Activated naive CD4-positive, alpha-beta T cell treated with anti-CD3 and anti-CD28 coated beads, Interleukin-2, amount 10 ng/mL, durations not matched to agents 7 days and 5 days (primary cell): ENCODE results near the gene TNIP3.
"Not testable (repeated sequence)": the region's sequence is repeated elsewhere in the genome, so short reads cannot be mapped to it uniquely, and the experiment has no call there.

Experiments
- CTCF ChIA-PET: fragments of 350-600 bp; sonication (Branson Sonifier 250); formaldehyde crosslinking; loops from one replicate; lab custom pipeline; 2021; ENCODE audit warnings: antibody characterized with exemption; lab: Charles Lee
- DNase-seq: peaks from one replicate; pipeline ENCODE4 v3.0.0-alpha.2; 2020
- H3K27ac Mint-ChIP-seq: one replicate; pipeline ENCODE4 v1.8.0; 2021; ENCODE audit warnings: mild to moderate bottlenecking, moderate library complexity, mixed read lengths
- H3K27me3 Mint-ChIP-seq: one replicate; pipeline ENCODE4 v1.8.0; 2021; ENCODE audit warnings: mild to moderate bottlenecking, mixed read lengths
- H3K36me3 Mint-ChIP-seq: one replicate; pipeline ENCODE4 v1.8.0; 2021; ENCODE audit warnings: mixed read lengths
- H3K4me1 Mint-ChIP-seq: one replicate; pipeline ENCODE4 v1.8.0; 2021; ENCODE audit warnings: mixed read lengths
- H3K4me3 Mint-ChIP-seq: one replicate; pipeline ENCODE4 v1.8.0; 2021; ENCODE audit warnings: mild to moderate bottlenecking, moderate library complexity, mixed read lengths
- H3K9me3 Mint-ChIP-seq: one replicate; pipeline ENCODE4 v1.8.0; 2021; ENCODE audit warnings: mixed read lengths

Gene TNIP3

GRCh38 chr4:121189326-121190215, 25.4 kb upstream of the TNIP3 start:
- Mint-ChIP-seq H3K27ac (peak overlapping the region; percentile 94), H3K4me3 (peak overlapping the region; percentile 69), H3K9me3 (peaks cover 4% of the 10 kb centered on the region), H3K4me1 (peaks cover 60% of the 10 kb centered on the region), H3K36me3 (peaks cover 12% of the 10 kb centered on the region), H3K27me3 (peaks cover 4% of the 10 kb centered on the region)
- CTCF ChIA-PET: interaction anchor here (0.7 to 4.6 kb wide), 9 partner anchors 10 to 118 kb away, joined by 3 to 97 read pairs (median 4); no protein-coding TSS in a partner anchor
- peak; percentile 73 for DNase-seq

- Mint-ChIP-seq H3K27me3 (peaks cover 4% of the 10 kb centered on the region), H3K9me3 (peaks cover 6% of the 10 kb centered on the region), H3K27ac (no peak overlapping the region), H3K4me1 (peaks cover 68% of the 10 kb centered on the region), H3K36me3 (peaks cover 18% of the 10 kb centered on the region), H3K4me3 (no peak overlapping the region)
- DNase-seq: no peak
- CTCF ChIA-PET: no interaction called here
These were observed 23.1 kb upstream of the TNIP3 start for GRCh38 chr4:121187206-121187605.

GRCh38 chr4:121185960-121186359, 21.8 kb upstream of the TNIP3 start:
- Mint-ChIP-seq H3K9me3 (peaks cover 6% of the 10 kb centered on the region), H3K27ac (no peak overlapping the region), H3K27me3 (peaks cover 4% of the 10 kb centered on the region), H3K36me3 (peaks cover 20% of the 10 kb centered on the region), H3K4me3 (no peak overlapping the region), H3K4me1 (peaks cover 65% of the 10 kb centered on the region)
- CTCF ChIA-PET: interaction anchor here (0.8 to 1.5 kb wide), 2 partner anchors 90 to 118 kb away, joined by 3 read pairs; no protein-coding TSS in a partner anchor
- DNase-seq: no peak

GRCh38 chr4:121183989-121184388, 19.9 kb upstream of the TNIP3 start:
- H3K4me3 Mint-ChIP-seq: no peak overlapping the region
- H3K27me3 Mint-ChIP-seq: peaks cover 4% of the 10 kb centered on the region
- no peak for DNase-seq
- CTCF ChIA-PET: interaction anchor here (0.8 kb wide), 1 partner anchor 9 kb away, joined by 5 read pairs; no protein-coding TSS in a partner anchor
- no peak overlapping the region for H3K27ac Mint-ChIP-seq
- H3K4me1 Mint-ChIP-seq: peaks cover 62% of the 10 kb centered on the region
- H3K9me3 Mint-ChIP-seq: peaks cover 9% of the 10 kb centered on the region
- H3K36me3 Mint-ChIP-seq: peaks cover 31% of the 10 kb centered on the region

- Mint-ChIP-seq H3K27ac (peak overlapping the region; percentile 97), H3K4me1 (peaks cover 60% of the 10 kb centered on the region), H3K36me3 (peaks cover 34% of the 10 kb centered on the region), H3K27me3 (peaks cover 4% of the 10 kb centered on the region), H3K9me3 (peaks cover 9% of the 10 kb centered on the region), H3K4me3 (no peak overlapping the region)
- CTCF ChIA-PET: interaction anchor here (1.9 kb wide), 1 partner anchor 9 kb away, joined by 8 read pairs; no protein-coding TSS in a partner anchor
- DNase-seq: no peak
These were observed 19.2 kb upstream of the TNIP3 start for GRCh38 chr4:121183361-121183760.

- DNase-seq: no peak
- H3K27ac Mint-ChIP-seq: peak overlapping the region; percentile 97
- peak overlapping the region; percentile 79 for H3K4me3 Mint-ChIP-seq
- CTCF ChIA-PET: interaction anchor here (0.6 to 1.9 kb wide), 4 partner anchors 8 to 32 kb away, joined by 3 to 8 read pairs (median 4); no protein-coding TSS in a partner anchor
- H3K9me3 Mint-ChIP-seq: peaks cover 9% of the 10 kb centered on the region
- H3K36me3 Mint-ChIP-seq: peaks cover 38% of the 10 kb centered on the region
- H3K27me3 Mint-ChIP-seq: peaks cover 4% of the 10 kb centered on the region
- H3K4me1 Mint-ChIP-seq: peaks cover 60% of the 10 kb centered on the region
These were observed 18.2 kb upstream of the TNIP3 start for GRCh38 chr4:121182296-121182695.

- Mint-ChIP-seq H3K4me1 (peaks cover 62% of the 10 kb centered on the region), H3K36me3 (peaks cover 34% of the 10 kb centered on the region), H3K27me3 (peaks cover 4% of the 10 kb centered on the region), H3K9me3 (peaks cover 8% of the 10 kb centered on the region), H3K4me3 (peak overlapping the region; percentile 61), H3K27ac (peak overlapping the region; percentile 83)
- CTCF ChIA-PET: interaction anchor here (1.1 to 1.4 kb wide), 2 partner anchors 9 to 11 kb away, joined by 4 to 6 read pairs; no protein-coding TSS in a partner anchor
- no peak for DNase-seq
These were observed 17.4 kb upstream of the TNIP3 start for GRCh38 chr4:121181493-121181892.

- peak overlapping the region; percentile 83 for H3K27ac Mint-ChIP-seq
- H3K9me3 Mint-ChIP-seq: peaks cover 7% of the 10 kb centered on the region
- peaks cover 31% of the 10 kb centered on the region for H3K36me3 Mint-ChIP-seq
- DNase-seq: no peak
- peak overlapping the region; percentile 61 for H3K4me3 Mint-ChIP-seq
- no peaks in the 10 kb centered on the region for H3K27me3 Mint-ChIP-seq
- H3K4me1 Mint-ChIP-seq: peaks cover 65% of the 10 kb centered on the region
- CTCF ChIA-PET: interaction anchor here (0.7 to 1.1 kb wide), 3 partner anchors 8 to 20 kb away, joined by 3 to 6 read pairs (median 3); no protein-coding TSS in a partner anchor
These were observed 16.4 kb upstream of the TNIP3 start for GRCh38 chr4:121180558-121180957.

GRCh38 chr4:121177246-121178137, 13.4 kb upstream of the TNIP3 start:
- Mint-ChIP-seq H3K27ac (no peak overlapping the region), H3K4me3 (no peak overlapping the region), H3K27me3 (no peaks in the 10 kb centered on the region), H3K9me3 (peaks cover 3% of the 10 kb centered on the region), H3K36me3 (peaks cover 25% of the 10 kb centered on the region), H3K4me1 (peaks cover 51% of the 10 kb centered on the region)
- no peak for DNase-seq
- CTCF ChIA-PET: interaction anchor here (0.8 to 2.2 kb wide), 3 partner anchors 13 to 130 kb away, joined by 3 to 7 read pairs (median 3); no protein-coding TSS in a partner anchor

- H3K27me3 Mint-ChIP-seq: no peaks in the 10 kb centered on the region
- DNase-seq: no peak
- peaks cover 3% of the 10 kb centered on the region for H3K9me3 Mint-ChIP-seq
- peaks cover 23% of the 10 kb centered on the region for H3K36me3 Mint-ChIP-seq
- H3K4me1 Mint-ChIP-seq: peaks cover 47% of the 10 kb centered on the region
- no peak overlapping the region for H3K4me3 Mint-ChIP-seq
- no peak overlapping the region for H3K27ac Mint-ChIP-seq
- CTCF ChIA-PET: interaction anchor here (0.6 to 1.2 kb wide), 4 partner anchors 10 to 1481 kb away, joined by 3 to 4 read pairs (median 3); partner anchors contain the start of gene NDNF
These were observed 12.2 kb upstream of the TNIP3 start for GRCh38 chr4:121176082-121176934.

GRCh38 chr4:121171477-121171876, 7.4 kb upstream of the TNIP3 start:
- H3K27ac Mint-ChIP-seq, DNase-seq, CTCF ChIA-PET, H3K27me3 Mint-ChIP-seq, H3K36me3 Mint-ChIP-seq, H3K9me3 Mint-ChIP-seq, H3K4me3 Mint-ChIP-seq: not testable (repeated sequence)
- H3K4me1 Mint-ChIP-seq: peaks cover 13% of the 10 kb centered on the region

- Mint-ChIP-seq H3K27ac (no peak overlapping the region), H3K4me3 (no peak overlapping the region), H3K27me3 (no peaks in the 10 kb centered on the region), H3K9me3 (no peaks in the 10 kb centered on the region), H3K4me1 (peaks cover 24% of the 10 kb centered on the region), H3K36me3 (peaks cover 2% of the 10 kb centered on the region)
- CTCF ChIA-PET: no interaction called here
- DNase-seq: no peak
These were observed 4.5 kb upstream of the TNIP3 start for GRCh38 chr4:121168446-121169281.
